NCI-H2029 treated with DMSO at 0.1 percent for 48 hours (cell line): ENCODE data around the gene SV2C.
"Not testable (repeated sequence)": the region's sequence is repeated elsewhere in the genome, so short reads cannot be mapped to it uniquely, and the experiment has no call there.

Source experiments
- DNase-seq: peaks from one replicate; lab custom pipeline; 2025; lab: John Stamatoyannopoulos, UW

SV2C gene

DNA sequence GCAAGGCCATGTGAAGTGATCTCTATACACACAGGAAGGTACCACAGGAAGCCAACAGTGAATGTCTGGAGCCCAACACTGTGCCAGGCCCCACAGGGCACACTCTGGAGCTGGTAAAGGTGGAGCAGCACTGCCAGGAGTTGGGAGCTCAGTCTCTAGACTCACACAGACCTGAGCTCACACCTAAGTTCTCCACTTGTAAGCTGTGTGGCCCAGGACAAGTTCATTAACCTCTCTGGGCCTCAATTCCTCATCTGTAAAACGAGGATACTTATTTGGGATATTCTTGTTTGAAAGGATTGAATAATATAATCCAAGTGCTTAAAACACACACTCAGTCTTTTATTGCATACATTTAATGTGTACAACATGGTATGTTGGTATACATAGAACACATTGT, 259.3 kb downstream of the SV2C start:
- no peak for DNase-seq

DNA sequence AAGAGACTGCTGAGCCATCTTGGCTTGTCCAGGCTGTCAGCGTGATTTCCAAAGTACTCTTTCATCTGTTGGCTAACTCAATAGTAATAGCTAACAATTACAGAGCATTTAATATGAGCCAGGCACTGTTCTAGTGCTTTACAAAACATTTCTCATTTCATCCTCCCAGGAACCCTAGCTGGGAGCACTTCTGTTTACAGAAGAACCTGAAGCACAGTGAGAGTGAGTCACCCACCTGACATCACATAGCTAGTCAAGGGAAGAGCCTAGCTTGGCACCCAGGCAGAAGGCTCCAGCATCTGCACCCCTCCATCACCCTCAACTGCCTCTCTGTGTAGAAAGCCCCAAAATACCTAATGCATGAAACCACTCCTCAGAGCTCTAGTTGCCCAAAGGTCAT, 262.4 kb downstream of the SV2C start:
- no peak for DNase-seq

DNA sequence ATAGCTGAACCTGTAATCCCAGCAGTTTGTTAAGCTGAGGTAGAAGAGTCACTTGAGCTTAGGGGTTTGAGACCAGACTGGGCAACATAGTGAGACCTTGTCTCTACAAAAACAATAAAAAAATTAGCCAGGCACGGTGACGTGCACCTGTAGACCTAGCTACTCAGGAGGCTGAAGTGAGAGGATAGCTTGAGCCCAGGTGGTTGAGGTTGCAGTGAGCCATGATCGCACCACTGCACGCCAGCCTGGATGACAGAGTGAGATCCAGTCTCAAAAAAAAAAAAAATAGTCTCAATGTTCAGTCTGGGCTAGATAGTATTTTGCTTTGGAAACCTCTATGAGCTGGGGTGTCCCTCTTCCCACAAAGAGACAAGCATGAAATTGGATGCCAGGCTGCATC, 268.0 kb downstream of the SV2C start:
- no peak for DNase-seq

DNA sequence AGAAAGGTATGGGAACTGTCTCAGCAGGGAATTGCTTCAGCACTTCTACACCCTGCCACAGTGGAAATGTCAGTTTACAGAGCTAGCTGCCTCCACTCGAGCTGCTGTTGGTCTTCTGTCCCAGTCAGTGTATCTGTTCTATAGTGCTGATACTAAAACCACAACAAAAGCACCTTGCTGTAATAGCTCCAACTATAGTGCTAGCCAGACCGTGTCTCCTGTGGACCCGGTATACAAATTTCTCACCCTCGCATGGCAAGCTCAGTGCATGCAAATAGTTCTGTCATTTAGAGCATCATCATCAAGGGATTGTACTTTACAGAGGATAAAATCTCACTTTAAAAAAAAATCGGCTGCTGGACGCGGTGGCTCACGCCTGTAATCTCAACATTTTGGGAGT, 268.4 kb downstream of the SV2C start:
- DNase-seq: no peak

DNA sequence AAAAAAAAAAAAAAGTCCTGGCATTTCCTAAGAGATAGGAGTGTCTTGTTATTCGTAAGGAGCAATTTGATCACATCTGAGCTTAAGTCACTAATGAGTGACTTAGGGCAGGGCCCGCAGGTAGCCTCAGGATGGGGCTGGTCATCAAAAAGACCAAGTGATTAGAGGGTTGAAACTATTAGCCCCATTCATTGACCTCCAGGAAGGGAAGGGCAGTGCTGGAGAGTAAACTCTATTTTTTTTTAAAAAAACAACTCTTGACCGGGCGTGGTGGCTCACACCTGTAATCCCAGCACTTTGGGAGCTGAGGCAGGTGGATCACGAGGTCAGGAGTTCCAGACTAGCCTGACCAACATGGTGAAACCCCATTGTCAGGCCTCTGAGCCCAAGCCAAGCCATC, 273.7 kb downstream of the SV2C start:
- no peak for DNase-seq

DNA sequence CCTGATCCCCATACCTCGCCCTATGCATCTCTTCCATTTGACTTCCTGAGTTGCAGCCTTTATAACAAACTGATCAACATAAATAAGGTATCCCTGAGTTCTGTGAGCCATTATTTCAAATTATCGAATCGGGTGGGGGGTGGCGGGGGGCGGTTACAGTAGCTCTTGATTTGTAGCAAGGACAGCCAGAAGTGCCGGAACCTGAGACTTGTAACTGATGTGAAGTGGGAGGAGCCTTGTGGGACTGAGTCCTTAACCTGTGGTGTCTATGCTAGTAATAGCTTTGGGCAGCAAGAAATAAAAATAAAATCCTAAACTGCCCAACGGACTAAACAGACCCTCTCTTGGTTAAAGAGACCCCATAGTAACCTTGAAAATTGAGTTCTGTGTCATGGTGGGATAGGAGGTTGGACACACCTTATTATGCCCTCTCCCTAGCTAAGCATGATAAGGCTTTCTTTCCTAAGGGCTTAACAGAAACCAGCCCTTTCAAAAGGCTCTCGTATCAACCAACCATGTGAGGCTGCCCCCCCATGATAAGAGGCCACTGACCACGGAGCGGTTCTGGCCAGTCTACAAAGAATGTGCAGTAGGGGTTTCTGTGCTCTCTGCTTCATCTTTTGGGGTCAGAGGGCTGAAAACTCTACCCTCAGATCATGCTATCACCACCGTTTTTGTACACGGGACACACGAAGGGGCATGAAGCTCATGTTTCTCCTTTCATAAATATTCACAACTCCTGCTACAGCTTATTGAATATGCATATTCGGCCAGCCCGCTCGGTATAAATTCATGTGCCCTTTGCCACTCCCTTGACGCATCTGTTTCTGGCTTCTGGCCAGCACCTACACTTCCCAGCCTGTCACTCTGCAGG, 280.4 kb downstream of the SV2C start:
- no peak for DNase-seq

DNA sequence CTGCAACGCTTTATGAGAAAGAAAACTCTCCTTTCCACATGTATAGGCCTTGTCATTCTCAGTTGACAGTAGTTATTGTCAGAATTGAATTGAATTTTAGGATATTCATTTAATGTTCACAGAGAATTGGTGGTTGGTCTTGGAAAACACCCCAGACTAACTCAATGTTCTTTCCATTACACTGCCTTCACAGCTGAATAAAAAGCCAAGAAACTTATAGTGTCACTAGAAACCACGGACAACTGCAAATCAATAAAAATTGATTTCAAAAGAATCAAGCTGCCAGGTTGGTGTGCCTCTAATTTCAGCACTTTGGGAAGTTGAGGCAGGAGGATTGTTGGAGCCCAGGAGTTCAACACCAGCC, 281.0 kb downstream of the SV2C start:
- no peak for DNase-seq

DNA sequence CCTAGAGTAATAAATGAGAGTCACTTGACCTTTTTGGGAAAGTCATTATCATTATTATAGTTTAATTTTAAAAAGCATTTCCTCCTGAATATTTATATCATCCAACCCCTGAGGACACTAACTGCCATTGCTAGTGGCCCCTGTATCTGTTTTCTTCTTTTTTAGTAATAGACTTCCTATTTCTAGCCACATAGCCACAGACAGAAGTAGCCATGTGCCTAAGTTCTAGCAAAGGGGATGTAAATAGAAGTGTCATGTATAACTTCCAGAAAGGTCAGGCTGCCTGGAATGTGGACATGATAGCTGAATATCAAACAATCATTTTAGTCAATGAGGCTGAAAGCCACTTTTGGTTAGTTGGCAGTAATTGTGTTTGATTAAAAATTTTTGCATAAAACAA, 282.4 kb downstream of the SV2C start:
- DNase-seq: no peak

DNA sequence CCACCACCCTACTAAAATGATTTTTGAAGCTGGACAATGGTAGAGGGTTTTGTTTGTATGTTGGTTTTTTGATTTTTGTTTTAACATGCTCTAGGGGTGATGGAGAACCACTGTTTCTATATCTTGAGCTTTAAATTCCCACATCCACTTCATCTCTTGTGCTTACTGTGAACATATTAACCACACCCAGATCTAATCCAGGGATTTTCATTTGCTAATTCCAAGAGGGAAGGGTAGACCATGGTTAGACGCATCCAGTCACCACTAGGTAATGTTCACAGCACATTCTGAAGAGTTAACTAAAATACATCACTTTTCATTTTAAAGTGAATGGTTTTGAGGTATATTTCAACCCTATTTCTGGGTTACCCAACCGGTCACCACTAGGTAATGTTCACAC, 283.4 kb downstream of the SV2C start:
- DNase-seq: no peak

DNA sequence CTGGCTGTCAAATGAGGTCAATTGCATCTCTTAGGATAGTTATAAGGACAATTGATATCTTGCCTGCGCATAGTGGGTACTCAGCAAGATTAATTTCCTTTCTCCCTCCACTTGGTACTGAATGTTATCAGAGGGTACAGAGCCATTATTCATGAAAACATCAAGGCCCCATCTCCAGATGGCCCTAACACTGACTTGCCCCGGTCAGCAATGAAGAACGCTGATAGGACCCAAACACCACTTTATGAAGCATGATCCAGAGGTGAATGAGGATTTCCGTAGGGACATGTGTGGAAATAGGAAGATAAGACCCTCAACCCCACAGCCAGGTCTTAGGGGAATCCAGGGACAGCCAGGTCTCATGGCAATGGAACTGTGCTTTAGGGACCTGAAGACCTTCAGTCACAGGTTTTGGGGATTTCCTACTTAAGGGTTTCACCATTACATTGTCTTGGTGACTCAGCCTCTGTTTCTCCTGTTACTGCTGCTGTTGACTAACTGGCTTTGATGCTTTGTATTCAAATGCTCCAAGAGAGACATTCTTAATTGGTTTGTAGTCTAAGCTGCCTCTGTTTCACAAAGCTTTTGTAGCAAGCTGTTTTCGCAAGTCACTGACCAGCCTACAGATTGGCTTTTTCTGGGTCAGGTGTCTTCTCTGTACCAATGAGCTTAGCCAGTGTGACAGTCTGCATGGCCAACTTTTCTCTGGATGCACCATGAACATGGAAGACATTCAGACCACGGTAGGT, 284.6 kb downstream of the SV2C start:
- DNase-seq: no peak

DNA sequence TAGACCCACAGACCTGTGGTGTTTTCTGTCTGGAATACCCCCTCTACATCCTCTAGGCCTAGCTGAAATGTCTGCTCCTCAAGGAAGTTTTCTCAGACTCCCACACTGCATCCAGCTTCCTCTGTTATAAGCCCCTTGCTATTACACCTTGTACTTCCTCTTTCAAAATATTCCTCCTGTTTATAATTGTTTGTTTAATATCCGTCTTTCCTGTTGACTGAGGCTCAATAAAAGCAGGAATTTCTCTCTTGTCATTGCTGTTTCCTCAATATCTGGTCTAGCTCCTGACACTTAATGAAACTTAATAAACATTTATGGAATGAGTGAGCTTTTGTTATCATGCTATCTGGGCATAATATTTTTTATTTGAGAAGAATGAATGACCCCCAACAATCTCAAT, 285.8 kb downstream of the SV2C start:
- DNase-seq: no peak

DNA sequence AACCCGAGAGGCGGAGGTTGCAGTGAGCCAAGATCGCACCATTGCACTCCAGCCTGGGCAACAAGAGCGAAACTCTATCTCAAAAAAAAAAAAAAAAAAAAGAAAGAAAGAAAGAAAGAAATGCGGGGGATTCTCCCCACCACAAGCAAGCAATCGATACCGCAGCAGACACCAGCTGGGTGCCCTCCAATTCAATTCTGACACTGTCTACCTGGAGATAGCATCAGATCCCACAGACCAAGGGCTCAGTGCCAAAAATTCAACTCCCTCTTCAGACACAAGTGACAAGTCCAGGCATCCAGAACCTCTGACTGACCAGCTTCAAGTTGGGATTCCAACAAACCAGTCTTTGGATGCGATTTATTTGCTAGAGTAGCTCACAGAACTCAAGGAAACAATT, 286.5 kb downstream of the SV2C start:
- not testable (repeated sequence) for DNase-seq

DNA sequence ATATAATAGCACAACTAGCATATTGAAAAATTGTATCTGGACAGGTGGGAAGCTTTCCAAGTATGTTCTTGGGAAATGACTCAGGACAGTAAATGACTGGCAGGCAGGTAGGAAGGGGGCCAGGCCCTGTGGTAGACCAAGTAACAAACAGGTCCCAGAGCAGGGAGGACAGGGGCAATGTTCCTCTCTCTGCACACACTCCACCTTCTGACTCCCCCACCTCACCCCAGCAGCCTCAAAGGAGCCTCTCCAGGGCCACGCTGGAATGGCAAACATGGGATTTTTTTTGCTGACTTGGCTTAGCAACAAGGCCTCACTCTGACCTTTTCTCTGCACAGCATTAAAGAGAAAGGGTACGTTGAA, 288.8 kb downstream of the SV2C start:
- no peak for DNase-seq

DNA sequence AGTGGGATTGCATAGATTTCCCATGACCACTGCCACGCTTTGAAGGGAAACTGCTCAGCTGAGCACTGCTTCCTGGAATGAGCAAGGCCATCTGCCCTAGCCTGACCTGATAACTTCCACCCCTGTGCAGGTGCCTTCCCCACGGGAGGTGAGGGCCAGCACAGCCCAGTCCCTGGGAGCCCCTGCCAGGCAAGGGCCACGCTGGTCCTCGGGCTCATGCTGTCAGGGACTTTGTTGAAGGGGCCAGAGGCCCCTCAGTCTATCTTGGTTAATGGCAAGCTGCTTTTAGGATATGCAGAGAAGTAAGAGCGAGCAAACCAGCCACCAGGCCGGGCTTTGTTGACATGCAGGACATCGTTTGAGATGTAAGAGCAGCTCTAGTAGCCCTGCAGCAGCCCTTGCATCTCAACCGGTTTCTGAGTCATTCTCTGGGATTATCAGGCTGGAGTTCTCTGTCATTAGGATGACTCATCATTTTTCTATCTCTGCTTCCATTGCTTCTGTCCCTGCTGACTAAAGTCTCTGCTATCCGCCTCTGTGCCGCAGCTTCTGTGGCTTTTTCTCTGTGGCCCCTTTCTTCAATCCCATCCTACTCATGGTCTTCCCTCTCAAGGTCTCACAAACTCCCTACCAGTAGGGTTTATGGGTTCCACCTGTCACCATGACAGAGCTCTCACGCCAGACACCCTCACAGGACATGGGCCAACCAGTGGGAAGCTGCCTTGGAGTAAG, 289.3 kb downstream of the SV2C start:
- no peak for DNase-seq

DNA sequence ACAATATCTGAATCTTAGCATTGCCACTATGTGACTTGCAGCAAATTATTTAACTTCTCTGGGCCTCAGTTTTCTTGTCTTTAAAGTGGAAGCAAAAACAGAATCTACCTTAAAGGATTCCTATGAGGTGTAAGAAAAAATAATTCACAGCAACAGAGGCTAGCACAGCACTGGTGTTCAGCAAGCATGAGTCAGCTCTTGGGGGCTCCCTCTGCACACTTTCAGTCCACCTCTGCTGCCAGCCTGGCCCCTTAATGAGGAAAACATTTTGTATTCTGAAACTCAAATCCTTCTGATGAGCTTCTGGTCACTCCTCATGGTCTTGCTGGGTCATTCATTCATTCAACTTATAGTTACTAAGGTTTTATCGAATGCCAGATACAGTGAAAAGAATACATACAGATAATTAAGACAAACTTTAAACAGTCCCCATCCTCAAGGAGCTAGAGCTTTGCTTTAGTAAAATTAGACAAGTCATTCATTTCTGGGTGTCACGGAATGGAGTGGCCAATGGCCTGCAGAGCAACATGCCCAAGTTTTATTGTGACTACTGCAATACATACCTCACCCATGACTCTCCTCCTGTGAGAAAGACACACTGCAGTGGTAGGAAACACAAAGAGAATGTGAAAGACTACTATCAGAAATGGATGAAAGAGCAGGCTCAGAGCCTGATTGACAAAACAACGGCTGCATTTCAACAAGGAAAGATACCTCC, 293.1 kb downstream of the SV2C start:
- no peak for DNase-seq

DNA sequence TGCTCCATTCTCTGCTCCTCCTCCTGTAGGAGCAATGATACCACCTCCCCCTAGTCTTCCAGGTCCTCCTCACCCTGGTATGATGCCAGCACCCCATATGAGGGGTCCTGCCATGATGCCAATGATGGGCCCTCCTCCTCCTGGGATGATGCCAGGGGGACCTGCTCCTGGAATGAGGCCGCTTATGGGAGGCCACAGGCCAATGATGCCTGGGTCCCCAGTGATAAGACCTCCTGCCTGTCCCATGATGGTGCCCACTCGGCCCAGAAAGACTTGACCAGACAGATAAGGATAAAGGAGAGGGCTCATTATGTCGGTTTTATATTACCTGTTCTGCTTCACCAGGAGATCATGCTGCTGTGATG, 293.7 kb downstream of the SV2C start:
- DNase-seq: no peak

DNA sequence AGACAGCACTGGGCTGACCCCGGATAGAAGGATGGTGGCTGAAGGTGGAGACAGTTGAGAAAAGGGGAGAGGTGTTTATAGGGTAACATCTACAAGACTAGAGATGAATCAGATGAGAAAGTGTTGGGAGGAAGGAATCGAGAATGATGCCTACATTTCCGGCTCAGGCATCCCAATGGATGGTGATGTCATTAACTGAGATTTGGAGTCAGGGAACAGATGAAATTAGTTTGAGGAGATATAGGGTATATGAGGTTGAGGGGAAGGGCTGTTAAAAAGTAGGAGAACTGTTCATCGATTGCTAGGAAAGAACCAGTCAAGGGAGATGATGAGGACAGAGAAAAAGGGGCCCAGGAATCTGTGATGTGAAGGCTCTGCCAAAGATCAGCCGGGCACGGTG, 295.2 kb downstream of the SV2C start:
- no peak for DNase-seq

DNA sequence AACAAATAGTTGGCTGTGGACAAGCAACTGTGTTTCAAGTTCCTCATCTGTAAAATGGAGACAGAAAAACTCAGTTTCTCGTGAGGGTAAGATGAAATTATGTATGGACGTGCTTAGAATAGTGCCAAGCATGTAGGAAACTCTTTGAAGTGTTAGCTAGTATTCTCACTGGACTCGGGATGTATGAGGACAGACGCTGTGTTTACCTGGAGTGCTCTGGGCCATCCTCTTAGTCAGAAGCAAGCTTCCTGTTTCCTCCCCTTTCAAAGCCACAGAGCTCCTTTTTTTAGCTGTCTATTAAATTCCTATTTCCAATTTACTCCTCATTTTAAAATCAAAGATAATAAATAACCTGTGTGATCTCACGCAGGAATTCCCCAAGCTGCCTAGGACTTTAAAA, 296.1 kb downstream of the SV2C start:
- no peak for DNase-seq

DNA sequence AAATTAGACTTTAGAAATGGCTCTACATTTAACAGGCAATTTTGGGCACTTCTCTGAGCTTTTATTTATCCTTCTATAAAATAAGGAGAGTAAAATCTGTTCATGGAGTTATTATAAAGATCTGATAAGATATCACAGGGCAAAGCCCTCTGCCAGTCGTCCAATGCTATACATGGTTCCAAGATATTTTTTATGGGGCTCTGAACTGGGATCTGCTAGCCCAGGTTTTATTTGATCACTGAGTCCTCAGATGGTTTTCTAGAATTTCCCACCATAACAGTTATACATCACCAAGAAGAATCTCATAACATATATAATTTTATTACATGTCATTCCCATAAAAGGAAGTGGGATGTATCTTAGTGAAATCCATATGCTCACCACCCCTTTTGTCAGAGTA, 296.7 kb downstream of the SV2C start:
- no peak for DNase-seq

DNA sequence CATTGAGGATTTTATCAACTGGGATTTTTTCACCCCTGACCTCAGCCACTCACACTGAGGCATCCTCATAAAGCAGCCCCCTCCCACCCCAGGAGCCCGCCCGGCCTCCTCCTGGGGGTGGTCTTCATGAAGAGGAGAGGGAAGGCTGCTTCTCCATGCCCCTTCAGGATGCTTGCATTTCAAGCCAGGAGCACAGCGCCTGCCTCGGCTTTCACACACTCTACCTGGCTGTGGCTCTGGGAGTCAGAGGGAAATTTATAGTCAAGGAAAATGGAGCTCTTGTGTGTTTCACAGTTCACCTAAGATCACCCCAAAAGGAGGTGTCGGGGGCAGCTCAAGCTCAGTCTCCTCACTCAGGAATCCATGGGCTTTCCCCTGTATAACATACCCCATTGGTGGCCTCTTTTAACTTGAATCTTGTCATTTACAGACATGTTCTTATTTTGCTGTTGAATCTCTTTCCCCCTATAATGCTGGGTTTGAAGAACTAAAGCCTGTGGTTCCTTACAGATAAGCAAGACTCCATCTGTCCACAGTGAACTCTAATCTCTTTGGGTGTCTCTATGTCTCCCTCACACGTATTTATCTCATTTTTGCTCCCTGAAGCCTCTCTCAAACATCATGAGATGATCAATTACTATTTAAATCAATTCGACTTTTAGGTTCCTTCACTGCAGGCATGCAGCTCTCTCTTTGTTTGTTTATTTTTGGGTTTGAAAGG, 297.3 kb downstream of the SV2C start:
- no peak for DNase-seq

DNA sequence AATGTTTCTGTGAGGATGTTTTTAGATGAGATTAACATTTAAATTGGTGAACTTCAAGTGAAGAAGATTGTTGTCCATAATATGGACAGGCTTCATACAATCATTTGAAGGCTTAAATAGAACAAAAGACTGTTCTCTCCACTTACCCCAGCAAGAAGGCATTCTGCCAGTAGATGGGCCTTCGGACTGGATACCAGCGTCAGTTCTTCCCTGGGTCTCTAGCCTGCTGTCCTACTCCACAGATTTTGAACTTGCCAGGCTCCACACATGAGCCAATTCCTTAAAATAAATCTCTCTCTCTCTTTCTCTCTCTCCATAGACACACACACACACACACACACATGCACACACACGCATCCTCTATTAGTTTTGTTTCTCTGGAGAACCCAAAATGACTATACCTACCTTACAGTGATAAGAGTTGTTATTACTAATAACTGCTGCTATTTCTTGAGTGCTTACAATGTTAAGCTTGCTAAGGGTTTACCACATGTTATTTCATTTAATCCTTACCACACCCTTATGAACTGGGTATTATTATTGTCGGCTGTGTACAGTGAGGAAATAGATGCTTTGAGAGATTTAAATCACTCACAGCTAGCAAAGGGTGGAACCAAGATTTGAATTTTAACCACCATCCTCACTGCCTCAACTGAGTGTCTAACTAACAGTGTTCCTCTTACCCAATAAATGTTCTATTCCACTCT, 300.1 kb downstream of the SV2C start:
- no peak for DNase-seq
